B cell (primary cell): Measurements from ENCODE around the gene TNNT1. TPM values are rescaled to one million over a fixed set of nuclear protein-coding genes. Genes with fewer than 3 reads are reported as not detected.

Experiments
- ATAC-seq: fragments of 200-7000 bp; cut with Tn5 transposase; one replicate; pipeline ENCODE4 v1.10.0; 2021; ENCODE audit warnings: low read depth, mild to moderate bottlenecking, moderate number of reproducible peaks, moderate library complexity
- CTCF ChIA-PET: fragments of 350-600 bp; sonication (Branson Sonifier 250); formaldehyde crosslinking; loops from one replicate; lab custom pipeline; 2021; ENCODE audit warnings: antibody characterized with exemption, inconsistent platforms; lab: Charles Lee
- POLR2A ChIA-PET: fragments of 350-600 bp; sonication (Branson Sonifier 250); formaldehyde crosslinking; loops from one replicate; lab custom pipeline; 2021; ENCODE audit warnings: antibody characterized with exemption; lab: Charles Lee
- DNase-seq: peaks from one replicate; pipeline ENCODE4 v3.0.0; 2013
- H2AFZ ChIP-seq: 2 replicates; pipeline ENCODE4 v1.6.1; 2012; ENCODE audit warnings: mild to moderate bottlenecking, low read depth, low read length; ENCODE audit not compliant: insufficient read depth, poor library complexity, severe bottlenecking
- H3K27ac ChIP-seq, 2 donors: 1 replicate in 1 of 2; 2 replicates in 1 of 2; pipeline ENCODE4 v1.5.1; 2012 to 2013; ENCODE audit warnings: low read length in 2 of 2, mild to moderate bottlenecking in 2 of 2, moderate library complexity in 1 of 2
- H3K27me3 ChIP-seq, 4 experiments: fragments of 200-600 bp in 1 of 4; sonication (generic) in 1 of 4; replicated peaks in 1 of 4; 1 replicate in 2 of 4; 2 replicates in 2 of 4; pipeline versions ENCODE4 v1.6.1 to v1.7.0; 2013 to 2016; ENCODE audit warnings: low read length in 3 of 4, mild to moderate bottlenecking in 2 of 4, mixed read lengths in 1 of 4, moderate library complexity in 1 of 4; ENCODE audit not compliant: insufficient read depth in 4 of 4, control insufficient read depth in 3 of 4; ENCODE audit errors: control extremely low read depth in 1 of 4
- H3K36me3 ChIP-seq, 2 experiments: replicated peaks in 1 of 2; 1 replicate in 1 of 2; 2 replicates in 1 of 2; pipeline versions ENCODE4 v1.6.1 to v1.7.1; 2013; ENCODE audit warnings: low read length in 1 of 2; ENCODE audit not compliant: insufficient read depth in 2 of 2, control insufficient read depth in 1 of 2; ENCODE audit errors: control extremely low read depth in 1 of 2, extremely low read depth in 1 of 2
- H3K4me1 ChIP-seq, 2 donors: fragments of 200-600 bp in 1 of 2; sonication (generic) in 1 of 2; 1 replicate in 1 of 2; 2 replicates in 1 of 2; pipeline versions ENCODE4 v1.5.1 to v1.6.1; 2013 to 2017; ENCODE audit warnings: low read length in 2 of 2; ENCODE audit not compliant: control insufficient read depth in 2 of 2, insufficient read depth in 2 of 2
- H3K4me2 ChIP-seq: replicated peaks from 2 replicates; pipeline ENCODE3; 2012; ENCODE audit warnings: mild to moderate bottlenecking, low read depth, low read length; ENCODE audit not compliant: poor library complexity, severe bottlenecking
- H3K4me3 ChIP-seq, 5 experiments: fragments of 200-600 bp in 1 of 5; sonication (generic) in 1 of 5; 1 replicate in 3 of 5; 2 replicates in 2 of 5; pipeline versions ENCODE4 v1.5.1 to v1.7.0; 2011 to 2016; ENCODE audit warnings: low read length in 4 of 5, mild to moderate bottlenecking in 4 of 5, low read depth in 2 of 5, control low read depth in 1 of 5, moderate library complexity in 1 of 5; ENCODE audit not compliant: insufficient read depth in 1 of 5; ENCODE audit errors: control extremely low read depth in 1 of 5, extremely low read depth in 1 of 5
- H3K79me2 ChIP-seq: fragments of 200-600 bp; sonication (generic); one replicate; pipeline ENCODE4 v1.6.0; 2016; ENCODE audit warnings: low read length; ENCODE audit not compliant: control insufficient read depth, insufficient read depth
- H3K9ac ChIP-seq: fragments of 200-600 bp; sonication (generic); 2 replicates; pipeline ENCODE4 v1.6.1; 2017; ENCODE audit warnings: mild to moderate bottlenecking, low read length, moderate library complexity
- H3K9me3 ChIP-seq, 3 donors: one replicate each; pipeline versions ENCODE4 v1.6.1 to v1.7.1; 2013; ENCODE audit warnings: low read length in 2 of 3; ENCODE audit not compliant: control insufficient read depth in 2 of 3, insufficient read depth in 1 of 3; ENCODE audit errors: control extremely low read depth in 1 of 3
- H4K20me1 ChIP-seq: 2 replicates; pipeline ENCODE4 v1.6.0; 2012; ENCODE audit warnings: mild to moderate bottlenecking, low read length; ENCODE audit not compliant: insufficient read depth, control insufficient read depth, poor library complexity, severe bottlenecking
- H3K27ac Mint-ChIP-seq: one replicate; pipeline ENCODE4 v1.8.0; 2021; ENCODE audit warnings: mixed read lengths
- H3K27me3 Mint-ChIP-seq: one replicate; pipeline ENCODE4 v1.8.0; 2021; ENCODE audit warnings: mixed read lengths
- H3K4me1 Mint-ChIP-seq: one replicate; pipeline ENCODE4 v1.8.0; 2021; ENCODE audit warnings: mixed read lengths
- H3K4me3 Mint-ChIP-seq: one replicate; pipeline ENCODE4 v1.8.0; 2021; ENCODE audit warnings: mixed read lengths
- H3K9me3 Mint-ChIP-seq: one replicate; pipeline ENCODE4 v1.8.0; 2022; ENCODE audit warnings: mixed read lengths; ENCODE audit not compliant: insufficient read depth
- EZH2 ChIP-seq: IDR thresholded peaks from 2 replicates; pipeline ENCODE4 v1.6.1; 2012; ENCODE audit warnings: borderline replicate concordance, low read depth, mild to moderate bottlenecking, moderate library complexity, low read length; ENCODE audit not compliant: insufficient read depth, poor library complexity, severe bottlenecking
- WGBS: methylation state at CpG from one replicate; pipeline ENCODE4 v1.1.5; 2013; ENCODE audit warnings: missing lambda C conversion rate; ENCODE audit not compliant: insufficient coverage; 5-methylcytosine and 5-hydroxymethylcytosine counted together
- intact Hi-C: fragments of 100-400 bp; cut with micrococcal nuclease; formaldehyde crosslinking; loops from one replicate; pipeline ENCODE4 v1.10.0; 2022
- polyA plus RNA-seq: library from polyadenylated mRNA; depleted of rRNA; stranded (reverse); fragments of >200 nt; gene quantifications from 2 replicates; pipeline ENCODE4 v1.2.3, GENCODE V29; 2012
- total RNA-seq, 2 donors: library from RNA; stranded (reverse); fragments of 120-200 nt in 1 of 2; gene quantifications; 1 replicate in 1 of 2; 2 replicates in 1 of 2; pipeline versions ENCODE4 v1.2.3 to v1.2.4, GENCODE V29; 2013 to 2022
- TF ChIP-seq, protein P1 (sequence below): fragments of 200-600 bp; IDR thresholded peaks from one replicate; pipeline ENCODE4 v1.8.0; 2022; ENCODE audit warnings: antibody characterized with exemption, mild to moderate bottlenecking

Gene TNNT1
- total and polyA plus RNA-seq, 2 donors (not counting 1 experiment from before 2014, with no cell fraction given): not detected

DNA sequence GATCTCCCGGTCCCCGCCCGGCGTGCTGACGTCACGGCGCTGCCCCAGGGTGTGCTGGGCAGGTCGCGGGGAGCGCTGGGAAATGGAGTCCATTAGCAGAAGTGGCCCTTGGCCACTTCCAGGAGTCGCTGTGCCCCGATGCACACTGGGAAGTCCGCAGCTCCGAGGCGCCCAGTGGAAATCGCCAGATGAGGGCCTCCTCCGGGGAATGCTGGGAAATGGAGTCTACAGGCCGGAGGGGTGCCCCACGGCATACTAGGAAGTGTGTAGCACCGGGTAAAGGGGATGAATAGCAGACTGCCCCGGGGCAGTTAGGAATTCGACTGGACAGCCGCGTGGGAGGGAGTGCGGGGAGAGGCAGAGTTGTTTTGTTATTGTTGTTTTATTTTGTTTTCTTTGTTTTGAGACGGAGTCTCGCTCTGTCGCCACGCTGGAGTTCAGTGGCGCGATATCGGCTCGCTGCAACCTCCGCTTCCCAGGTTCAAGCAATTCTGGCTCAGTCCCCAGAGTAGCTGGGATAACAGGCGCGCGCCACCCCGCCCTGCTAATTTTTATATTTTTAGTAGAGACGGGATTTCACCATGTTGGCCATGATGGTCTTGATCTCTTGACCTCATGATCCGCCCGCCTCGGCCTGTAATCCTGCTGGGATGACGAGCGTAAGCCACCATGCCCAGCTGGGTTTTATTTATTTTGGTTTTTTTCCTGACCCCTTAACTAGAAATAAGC lies 31.2 kb downstream of the TNNT1 start:
- H3K27ac ChIP-seq: peak overlapping the region in 1 of 2 donors; percentile 2
- H4K20me1 ChIP-seq: peaks cover 42% of the 10 kb centered on the region
- ATAC-seq (peak; percentile 95), DNase-seq (peak; percentile 95)
- Mint-ChIP-seq H3K27me3 (peaks cover 4% of the 10 kb centered on the region), H3K27ac (peak overlapping the region; percentile 97), H3K9me3 (no peaks in the 10 kb centered on the region), H3K4me1 (peaks cover 49% of the 10 kb centered on the region), H3K4me3 (peak overlapping the region; percentile 98)
- 1% methylated on average over 37 of the region's 44 CpGs for WGBS
- H3K27me3 ChIP-seq: no peaks in the 10 kb centered on the region
- H2AFZ ChIP-seq: peak overlapping the region; percentile 87
- peak overlapping the region; percentile 90 for H3K4me2 ChIP-seq
- peaks cover 12 to 42% of the 10 kb centered on the region in 2 donors for H3K4me1 ChIP-seq
- ChIA-PET POLR2A (interaction anchor here (1.0 to 1.2 kb wide), 3 partner anchors 31 to 481 kb away, joined by 3 read pairs; partner anchors contain the start of genes FIZ1 and UBE2S), CTCF (interaction anchor here (0.7 to 1.8 kb wide), 3 partner anchors 23 to 397 kb away, joined by 3 to 10 read pairs (median 3); no protein-coding TSS in a partner anchor)
- H3K36me3 ChIP-seq: no peaks in the 10 kb centered on the region
- intact Hi-C loops: loop anchor here (1.0 to 10.0 kb wide), 7 partner anchors 55 to 1003 kb away; partner anchors contain the start of genes EPN1, PRPF31, RDH13 and RPL28
- peaks cover 43% of the 10 kb centered on the region for H3K79me2 ChIP-seq
- peak overlapping the region; percentile 52 to 83 (median 75) for H3K4me3 ChIP-seq
- H3K9me3 ChIP-seq: no peaks in the 10 kb centered on the region
- TF ChIP-seq, protein P1, sequence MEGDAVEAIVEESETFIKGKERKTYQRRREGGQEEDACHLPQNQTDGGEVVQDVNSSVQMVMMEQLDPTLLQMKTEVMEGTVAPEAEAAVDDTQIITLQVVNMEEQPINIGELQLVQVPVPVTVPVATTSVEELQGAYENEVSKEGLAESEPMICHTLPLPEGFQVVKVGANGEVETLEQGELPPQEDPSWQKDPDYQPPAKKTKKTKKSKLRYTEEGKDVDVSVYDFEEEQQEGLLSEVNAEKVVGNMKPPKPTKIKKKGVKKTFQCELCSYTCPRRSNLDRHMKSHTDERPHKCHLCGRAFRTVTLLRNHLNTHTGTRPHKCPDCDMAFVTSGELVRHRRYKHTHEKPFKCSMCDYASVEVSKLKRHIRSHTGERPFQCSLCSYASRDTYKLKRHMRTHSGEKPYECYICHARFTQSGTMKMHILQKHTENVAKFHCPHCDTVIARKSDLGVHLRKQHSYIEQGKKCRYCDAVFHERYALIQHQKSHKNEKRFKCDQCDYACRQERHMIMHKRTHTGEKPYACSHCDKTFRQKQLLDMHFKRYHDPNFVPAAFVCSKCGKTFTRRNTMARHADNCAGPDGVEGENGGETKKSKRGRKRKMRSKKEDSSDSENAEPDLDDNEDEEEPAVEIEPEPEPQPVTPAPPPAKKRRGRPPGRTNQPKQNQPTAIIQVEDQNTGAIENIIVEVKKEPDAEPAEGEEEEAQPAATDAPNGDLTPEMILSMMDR: no peak
- TF ChIP-seq EZH2: no peak
- peak overlapping the region; percentile 82 for H3K9ac ChIP-seq
